Ovary (tissue), 9 donors: ENCODE data around the gene IL36B. TPM values are rescaled to one million over a fixed set of nuclear protein-coding genes. Genes with fewer than 3 reads are reported as not detected.

Experiments
- DNase-seq, 5 donors: peaks; one replicate each; pipeline ENCODE4 v3.0.0-alpha.2; 2019 to 2020
- H3K27ac ChIP-seq, 2 donors: fragments of 200-600 bp; one replicate each; pipeline versions ENCODE4 v1.5.1 to v1.8.0; 2019 to 2022
- H3K27me3 ChIP-seq: fragments of 200-600 bp; one replicate; pipeline ENCODE4 v1.8.0; 2022
- H3K36me3 ChIP-seq: fragments of 200-600 bp; sonication (generic); one replicate; pipeline ENCODE4 v1.5.1; 2019
- H3K4me1 ChIP-seq: one replicate; pipeline ENCODE4 v1.8.1; 2013; ENCODE audit warnings: mild to moderate bottlenecking, moderate library complexity; ENCODE audit not compliant: insufficient read depth
- H3K4me3 ChIP-seq: fragments of 200-600 bp; sonication (generic); one replicate; pipeline ENCODE4 v1.5.1; 2017
- H3K9me3 ChIP-seq, 2 donors: fragments of 200-600 bp in 1 of 2; sonication (generic) in 1 of 2; one replicate each; pipeline versions ENCODE4 v1.5.1 to v1.8.1; 2013 to 2019; ENCODE audit warnings: mild to moderate bottlenecking in 1 of 2, moderate library complexity in 1 of 2
- CTCF ChIP-seq, 3 donors: fragments of 450-650 bp in 2 of 3; fragments of 200-600 bp in 1 of 3; IDR thresholded peaks; one replicate each; pipeline versions ENCODE4 v1.5.1 to v1.8.0; 2016 to 2022; ENCODE audit warnings: antibody characterized with exemption in 3 of 3, mild to moderate bottlenecking in 1 of 3
- EP300 ChIP-seq: sonication (generic); formaldehyde crosslinking; IDR thresholded peaks from one replicate; pipeline ENCODE4 v1.6.1; 2017; ENCODE audit warnings: antibody characterized with exemption
- POLR2A ChIP-seq: fragments of 450-650 bp; IDR thresholded peaks from one replicate; pipeline ENCODE4 v1.6.1; 2017; ENCODE audit warnings: antibody characterized with exemption, mild to moderate bottlenecking, moderate library complexity
- WGBS, 3 donors: extraction: QIAGEN DNeasy Blood & Tissue Kit in 1 of 3; methylation state at CpG; one replicate each; pipeline versions ENCODE4 v1.1.5 to v1.1.7; 2013 to 2017; 5-methylcytosine and 5-hydroxymethylcytosine counted together
- intact Hi-C, 4 donors: fragments of 100-400 bp; cut with DNase I; formaldehyde crosslinking; loops; one replicate each; pipeline versions ENCODE4 v1.11.0 to v1.15.1; 2022 to 2023
- polyA plus RNA-seq, 2 donors: library from polyadenylated mRNA; stranded (reverse); fragments of 200-250 nt in 1 of 2; fragments of 350-450 nt in 1 of 2; fragmentation: Illumina TruSeq in 1 of 2; extraction: RNeasy Lipid Tissue Mini Kit (QIAGEN cat#74804) in 1 of 2; gene quantifications; one replicate each; pipeline ENCODE4 v1.2.3, GENCODE V29; 2013 to 2014
- total RNA-seq, 7 donors: library from RNA; depleted of rRNA in 2 of 7; stranded (reverse); fragments of >200 nt in 2 of 7; fragmentation: NEBNext Ultra II Directional in 3 of 7; extraction: Animal tissue kit (Norgen Biotek cat#: 25700) in 3 of 7; gene quantifications; one replicate each; pipeline versions ENCODE4 v1.1.0 to v1.2.4, GENCODE V29; 2016 to 2023
- donor health status: DM: no; HTN: no; CAD: no; lungs with moderate emphysema.
- donor health status: DM: no; HTN: no; CAD: no.
- donor health status: Bipolar disorder and iron deficiency.
- donor health status: DM: yes; HTN: yes; CAD: no.
- donor health status: DM: no; HTN: no; CAD: no.
- donor health status: DM: yes; HTN: yes; CAD: no.

The IL36B gene
- total and polyA plus RNA-seq, 9 donors: not detected

DNA sequence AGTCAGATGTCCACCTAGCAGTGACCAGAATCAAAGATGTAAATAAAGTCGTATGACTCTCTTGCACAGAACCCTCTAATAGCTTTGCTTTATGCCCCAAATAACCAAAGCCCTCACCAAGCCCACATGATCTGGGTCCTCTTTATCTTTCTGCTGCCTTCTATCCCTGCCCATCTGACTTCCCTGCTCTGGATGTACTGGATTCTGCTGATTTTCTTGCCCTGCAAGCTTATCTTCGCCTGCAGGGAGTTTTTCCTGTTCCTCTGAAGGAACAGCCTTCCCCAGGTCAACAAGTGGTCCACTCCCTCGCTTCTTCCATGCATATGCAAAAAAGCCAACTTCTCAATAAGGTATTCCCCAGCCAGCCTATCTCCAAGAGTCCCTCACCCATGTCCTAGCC, 18.7 kb downstream of the IL36B start:
- H3K36me3 ChIP-seq: no peaks in the 10 kb centered on the region
- TF ChIP-seq POLR2A (no peak), EP300 (no peak), CTCF (IDR thresholded peaks at IDR 0.05) (no peak)

GRCh38 chr2:113032737-113033136, 19.9 kb downstream of the IL36B start:
- no peaks in the 10 kb centered on the region for H3K4me1 ChIP-seq
- H3K36me3 ChIP-seq: no peaks in the 10 kb centered on the region
- 92 to 95% (median 94%) methylated on average over 1 of the region's 1 CpG for WGBS, 3 donors
- no peak for DNase-seq
- H3K4me3 ChIP-seq: no peak overlapping the region
- H3K27me3 ChIP-seq: no peaks in the 10 kb centered on the region
- intact Hi-C loops: no loop called here
- H3K9me3 ChIP-seq: no peaks in the 10 kb centered on the region
- TF ChIP-seq POLR2A (no peak), CTCF (IDR thresholded peaks at IDR 0.05) (no peak), EP300 (no peak)
- H3K27ac ChIP-seq: no peak overlapping the region

More for the DNA sequence above, 18.7 kb downstream of the IL36B start:
- intact Hi-C loops: no loop called here
- H3K9me3 ChIP-seq: no peaks in the 10 kb centered on the region
- no peaks in the 10 kb centered on the region for H3K4me1 ChIP-seq
- no peak overlapping the region for H3K27ac ChIP-seq
- DNase-seq: no peak
- H3K4me3 ChIP-seq: no peak overlapping the region
- 64 to 69% (median 66%) methylated on average over 3 of the region's 3 CpGs for WGBS, 3 donors
- no peaks in the 10 kb centered on the region for H3K27me3 ChIP-seq

GRCh38 chr2:113028112-113028511, 24.6 kb downstream of the IL36B start:
- WGBS, 3 donors: 3 to 14% (median 5%) methylated on average over 1 of the region's 1 CpG
- no peak for DNase-seq
- H3K27me3 ChIP-seq: no peaks in the 10 kb centered on the region

DNA sequence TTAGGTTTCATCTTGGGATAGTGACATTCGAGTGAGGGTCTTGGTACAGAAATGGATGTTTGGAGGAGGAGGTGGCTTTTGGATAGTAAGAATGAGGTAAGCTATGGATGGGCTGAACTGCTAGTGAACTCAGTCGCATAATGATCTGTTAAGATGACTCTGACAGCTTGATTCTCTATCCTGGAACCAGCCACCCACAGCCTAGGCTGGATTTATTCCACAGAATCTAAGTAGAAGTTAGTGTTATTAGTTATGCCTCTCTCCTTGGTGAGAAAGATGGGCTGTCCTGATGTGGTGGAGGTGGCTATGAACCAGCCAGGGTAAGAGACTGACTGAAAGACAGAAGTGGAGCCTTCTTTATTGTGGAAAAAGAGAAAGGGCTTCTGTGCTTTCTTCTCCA, 25.0 kb downstream of the IL36B start:
- no peak for DNase-seq
- no peaks in the 10 kb centered on the region for H3K9me3 ChIP-seq
- no peaks in the 10 kb centered on the region for H3K4me1 ChIP-seq
- no peaks in the 10 kb centered on the region for H3K27me3 ChIP-seq
- intact Hi-C loops: no loop called here
- TF ChIP-seq CTCF (IDR thresholded peaks at IDR 0.05) (no peak), POLR2A (no peak), EP300 (no peak)
- H3K36me3 ChIP-seq: no peaks in the 10 kb centered on the region
- no peak overlapping the region for H3K27ac ChIP-seq
- H3K4me3 ChIP-seq: no peak overlapping the region
- WGBS, 3 donors: 65 to 73% (median 69%) methylated on average over 2 of the region's 2 CpGs

More at GRCh38 chr2:113028112-113028511, 24.6 kb downstream of the IL36B start:
- Histone ChIP-seq H3K4me3 (no peak overlapping the region), H3K9me3 (no peaks in the 10 kb centered on the region), H3K36me3 (no peaks in the 10 kb centered on the region), H3K4me1 (no peaks in the 10 kb centered on the region), H3K27ac (no peak overlapping the region)
- intact Hi-C loops: no loop called here
- no peak for TF ChIP-seq EP300

DNA sequence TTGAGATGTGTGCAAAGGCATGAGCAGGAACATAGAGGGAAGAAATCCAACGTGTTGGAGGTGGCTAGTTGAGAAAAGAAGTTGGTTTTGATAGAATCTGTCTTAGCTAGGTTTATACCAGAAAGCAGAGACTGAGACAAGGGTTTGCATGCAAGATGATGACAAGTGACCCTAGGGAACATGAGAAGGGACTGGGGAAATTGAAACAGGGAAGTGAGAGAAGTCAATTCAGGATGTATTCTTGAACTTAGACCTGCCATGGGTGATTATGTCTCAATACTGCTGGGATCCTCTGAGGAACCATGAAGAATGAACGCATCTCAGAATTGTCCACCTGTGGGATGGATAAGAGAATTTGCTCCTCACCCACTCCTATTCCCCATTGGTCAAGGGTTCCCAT, 26.9 kb downstream of the IL36B start:
- 48 to 56% (median 52%) methylated on average over 2 of the region's 2 CpGs for WGBS, 3 donors
- Histone ChIP-seq H3K4me1 (no peaks in the 10 kb centered on the region), H3K4me3 (no peak overlapping the region), H3K36me3 (no peaks in the 10 kb centered on the region), H3K27ac (no peak overlapping the region), H3K27me3 (no peaks in the 10 kb centered on the region), H3K9me3 (no peaks in the 10 kb centered on the region)
- TF ChIP-seq POLR2A (no peak), EP300 (no peak), CTCF (IDR thresholded peaks at IDR 0.05) (no peak)
- intact Hi-C loops: no loop called here
- DNase-seq: no peak
